Spinal cord (tissue), 10 donors: Measurements from ENCODE around the gene TSSK3. TPM values are rescaled to one million over a fixed set of nuclear protein-coding genes. Genes with fewer than 3 reads are reported as not detected.
"Not testable (repeated sequence)": the region's sequence is repeated elsewhere in the genome, so short reads cannot be mapped to it uniquely, and the experiment has no call there.

Experiments
- DNase-seq, 6 donors: peaks; one replicate each; pipeline versions ENCODE4 v3.0.0 to v3.0.0-alpha.2; 2013 to 2015; ENCODE audit warnings: low spot score in 6 of 6, low read depth in 4 of 6
- H3K27ac ChIP-seq: one replicate; pipeline ENCODE4 v1.5.1; 2013; ENCODE audit warnings: low read depth, low read length, control low read depth
- H3K27me3 ChIP-seq: one replicate; pipeline ENCODE4 v1.6.1; 2013; ENCODE audit warnings: low read length; ENCODE audit not compliant: control insufficient read depth, insufficient read depth
- H3K36me3 ChIP-seq: one replicate; pipeline ENCODE4 v1.6.1; 2013; ENCODE audit warnings: low read length; ENCODE audit not compliant: control insufficient read depth, insufficient read depth
- H3K4me1 ChIP-seq: one replicate; pipeline ENCODE4 v1.6.1; 2013; ENCODE audit warnings: low read length; ENCODE audit not compliant: control insufficient read depth, insufficient read depth
- H3K4me3 ChIP-seq: one replicate; pipeline ENCODE4 v1.5.1; 2013; ENCODE audit warnings: low read depth, low read length, control low read depth
- H3K9me3 ChIP-seq: one replicate; pipeline ENCODE4 v1.6.1; 2013; ENCODE audit warnings: low read length; ENCODE audit not compliant: control insufficient read depth, insufficient read depth
- WGBS: methylation state at CpG from one replicate; pipeline ENCODE4 v1.1.5; 2013; ENCODE audit warnings: missing lambda C conversion rate; ENCODE audit not compliant: insufficient coverage; 5-methylcytosine and 5-hydroxymethylcytosine counted together
- polyA plus RNA-seq, 2 donors: library from polyadenylated mRNA; unstranded; fragments of 120-200 nt; gene quantifications; one replicate each; pipeline ENCODE4 v1.2.1, GENCODE V29; 2013; ENCODE audit not compliant: insufficient read length in 2 of 2
- total RNA-seq, 2 donors: library from RNA; depleted of rRNA in 1 of 2; stranded (reverse); fragments of 120-200 nt in 1 of 2; fragments of >200 nt in 1 of 2; gene quantifications; one replicate each; pipeline versions ENCODE4 v1.2.3 to v1.2.4, GENCODE V29; 2013 to 2014
- donor health status: healthy.

The TSSK3 gene
- total and polyA plus RNA-seq, 4 donors: 0.59 to 4.4 (median 2.3) TPM

- under 1% methylated on average over 48 of the region's 48 CpGs for WGBS
- peaks cover 16% of the 10 kb centered on the region for H3K4me1 ChIP-seq
- H3K27ac ChIP-seq: peak within 1 kb of the TSS; percentile 96
- H3K9me3 ChIP-seq: no peaks in the 10 kb centered on the region
- peak; percentile 97 to 100 (median 98) for DNase-seq
- H3K36me3 ChIP-seq: peaks cover 31% of the 10 kb centered on the region
- H3K4me3 ChIP-seq: peak within 1 kb of the TSS; percentile 86
- H3K27me3 ChIP-seq: no peaks in the 10 kb centered on the region
These were observed 32.0 kb downstream of the TSSK3 start, which contains the start of gene BSDC1 for GRCh38 chr1:32394141-32394889. Gene BSDC1, minus strand, starts transcription at chr1:32394441. Its CDS starts 27 bp downstream, at chr1:32394414.

GRCh38 chr1:32394890-32395432 lies 32.6 kb downstream of the TSSK3 start:
- Histone ChIP-seq H3K4me3 (peak overlapping the region; percentile 86), H3K4me1 (peaks cover 16% of the 10 kb centered on the region), H3K27me3 (no peaks in the 10 kb centered on the region), H3K27ac (peak overlapping the region; percentile 96), H3K36me3 (peaks cover 25% of the 10 kb centered on the region), H3K9me3 (no peaks in the 10 kb centered on the region)
- 2% methylated on average over 11 of the region's 14 CpGs for WGBS
- DNase-seq: no peak

- H3K4me3 ChIP-seq, H3K9me3 ChIP-seq, DNase-seq, H3K27me3 ChIP-seq, H3K27ac ChIP-seq: not testable (repeated sequence)
- no CpG with 5 or more reads among the region's 5 CpGs for WGBS
- Histone ChIP-seq H3K36me3 (peaks cover 11% of the 10 kb centered on the region), H3K4me1 (peaks cover 24% of the 10 kb centered on the region)
These were observed 34.2 kb downstream of the TSSK3 start for GRCh38 chr1:32396524-32396923.

- Histone ChIP-seq H3K27me3 (no peaks in the 10 kb centered on the region), H3K4me1 (peaks cover 11% of the 10 kb centered on the region), H3K27ac (no peak overlapping the region), H3K9me3 (no peaks in the 10 kb centered on the region), H3K4me3 (no peak overlapping the region), H3K36me3 (no peaks in the 10 kb centered on the region)
- WGBS: 70% methylated on average over 2 of the region's 2 CpGs
- DNase-seq: no peak
These were observed 36.1 kb downstream of the TSSK3 start for GRCh38 chr1:32398401-32398800.

- no peaks in the 10 kb centered on the region for H3K27me3 ChIP-seq
- H3K36me3 ChIP-seq: no peaks in the 10 kb centered on the region
- no peaks in the 10 kb centered on the region for H3K9me3 ChIP-seq
- DNase-seq: no peak
- peaks cover 11% of the 10 kb centered on the region for H3K4me1 ChIP-seq
- WGBS: 89% methylated on average over 3 of the region's 4 CpGs
- H3K4me3 ChIP-seq: no peak overlapping the region
- no peak overlapping the region for H3K27ac ChIP-seq
These were observed 37.5 kb downstream of the TSSK3 start for GRCh38 chr1:32399843-32400242.

DNA sequence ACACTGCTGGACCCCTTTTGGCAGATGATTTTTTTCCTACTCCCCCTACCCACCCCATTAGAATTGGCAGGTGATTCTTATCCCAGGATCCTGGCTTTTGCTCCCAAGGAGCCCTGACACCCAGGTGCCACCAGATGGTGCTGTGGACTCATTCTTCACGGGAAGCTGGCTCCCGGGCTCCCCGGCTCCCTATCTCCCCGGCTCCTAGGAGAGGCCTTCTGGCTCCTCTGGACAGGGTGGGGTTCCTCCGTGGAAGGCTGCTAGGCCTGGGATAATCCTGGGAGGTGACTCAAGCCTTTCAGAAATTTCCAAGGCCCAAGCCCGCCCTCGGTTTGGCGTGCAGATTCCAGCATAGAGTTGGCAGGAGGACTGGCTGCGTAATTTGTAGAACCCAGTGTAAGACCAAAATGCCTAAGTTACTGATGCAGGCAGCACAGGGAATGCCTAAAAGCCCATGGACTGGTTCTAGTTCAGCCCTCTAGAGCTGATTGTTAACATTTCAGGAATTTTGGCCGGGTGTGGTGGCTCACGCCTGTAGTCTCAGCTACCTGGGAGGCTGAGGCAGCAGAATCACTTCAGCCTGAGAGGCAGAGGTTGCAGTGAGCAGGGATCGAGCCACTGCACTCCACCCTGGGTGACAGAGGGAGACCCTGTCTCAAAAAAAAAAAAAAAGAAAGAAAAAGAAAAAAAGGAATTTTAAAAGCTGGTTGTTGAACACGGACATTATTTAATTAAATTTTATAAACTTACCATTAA lies 38.7 kb downstream of the TSSK3 start:
- no peaks in the 10 kb centered on the region for H3K36me3 ChIP-seq
- H3K9me3 ChIP-seq: no peaks in the 10 kb centered on the region
- H3K4me1 ChIP-seq: peaks cover 8% of the 10 kb centered on the region
- WGBS: 36% methylated on average over 12 of the region's 13 CpGs
- no peak overlapping the region for H3K27ac ChIP-seq
- H3K4me3 ChIP-seq: peak overlapping the region; percentile 27
- H3K27me3 ChIP-seq: no peaks in the 10 kb centered on the region
- DNase-seq: peak; percentile 60 to 95 (median 74)

GRCh38 chr1:32404946-32405345 lies 42.6 kb downstream of the TSSK3 start:
- WGBS: no CpG with 5 or more reads among the region's 2 CpGs
- H3K9me3 ChIP-seq: no peaks in the 10 kb centered on the region
- H3K4me1 ChIP-seq: peaks cover 8% of the 10 kb centered on the region
- DNase-seq: no peak
- no peak overlapping the region for H3K27ac ChIP-seq
- no peak overlapping the region for H3K4me3 ChIP-seq
- no peaks in the 10 kb centered on the region for H3K27me3 ChIP-seq
- H3K36me3 ChIP-seq: no peaks in the 10 kb centered on the region

DNA sequence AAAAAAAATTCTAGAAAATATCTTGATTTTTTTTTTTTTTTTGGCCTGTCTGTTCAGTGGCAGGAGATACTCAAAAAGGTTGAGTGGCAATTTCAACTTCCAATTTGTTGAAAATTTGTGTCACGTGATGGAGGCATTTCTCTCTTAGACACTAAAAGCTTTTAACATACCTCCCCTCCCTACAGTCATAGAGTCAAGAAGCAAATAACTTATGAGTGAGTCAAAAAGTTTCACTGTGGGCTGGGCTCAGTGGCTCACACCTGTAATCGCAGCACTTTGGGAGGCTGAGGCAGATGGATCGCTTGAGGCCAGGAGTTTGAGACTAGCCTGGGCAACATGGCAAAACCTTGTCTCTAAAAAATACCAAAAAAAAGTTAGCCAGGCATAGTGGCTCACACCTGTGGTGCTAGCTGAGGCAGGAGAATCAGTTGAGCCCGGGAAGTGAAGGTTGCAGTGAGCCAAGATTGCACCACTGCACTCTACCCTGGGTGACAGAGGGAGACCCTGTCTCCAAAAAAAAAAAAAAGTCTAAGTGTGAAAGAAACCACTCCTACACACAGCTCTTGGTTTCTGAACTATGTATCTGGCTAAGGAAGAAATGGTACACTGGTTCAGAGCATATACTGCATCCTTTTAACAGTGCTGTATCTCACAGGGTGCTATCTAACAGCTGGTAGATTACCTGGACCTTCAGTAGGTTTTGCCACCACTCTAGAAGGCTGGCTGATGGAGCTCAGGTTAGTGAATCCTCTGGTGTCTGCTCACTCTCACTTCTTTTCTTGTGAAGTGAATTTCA lies 43.5 kb downstream of the TSSK3 start:
- 92% methylated on average over 3 of the region's 4 CpGs for WGBS
- no peak overlapping the region for H3K4me3 ChIP-seq
- DNase-seq: no peak
- no peak overlapping the region for H3K27ac ChIP-seq
- no peaks in the 10 kb centered on the region for H3K9me3 ChIP-seq
- H3K36me3 ChIP-seq: no peaks in the 10 kb centered on the region
- peaks cover 6% of the 10 kb centered on the region for H3K4me1 ChIP-seq
- H3K27me3 ChIP-seq: no peaks in the 10 kb centered on the region

GRCh38 chr1:32406629-32407111 lies 44.3 kb downstream of the TSSK3 start:
- Histone ChIP-seq H3K4me1 (no peaks in the 10 kb centered on the region), H3K27ac (no peak overlapping the region), H3K36me3 (no peaks in the 10 kb centered on the region), H3K4me3 (no peak overlapping the region), H3K27me3 (no peaks in the 10 kb centered on the region), H3K9me3 (no peaks in the 10 kb centered on the region)
- WGBS: 92% methylated on average over 3 of the region's 4 CpGs
- no peak for DNase-seq
